ENCODE measurements around the gene CHKB.
"Not testable (repeated sequence)": the region's sequence is repeated elsewhere in the genome, so short reads cannot be mapped to it uniquely, and the experiment has no call there.

Gene CHKB

DNA sequence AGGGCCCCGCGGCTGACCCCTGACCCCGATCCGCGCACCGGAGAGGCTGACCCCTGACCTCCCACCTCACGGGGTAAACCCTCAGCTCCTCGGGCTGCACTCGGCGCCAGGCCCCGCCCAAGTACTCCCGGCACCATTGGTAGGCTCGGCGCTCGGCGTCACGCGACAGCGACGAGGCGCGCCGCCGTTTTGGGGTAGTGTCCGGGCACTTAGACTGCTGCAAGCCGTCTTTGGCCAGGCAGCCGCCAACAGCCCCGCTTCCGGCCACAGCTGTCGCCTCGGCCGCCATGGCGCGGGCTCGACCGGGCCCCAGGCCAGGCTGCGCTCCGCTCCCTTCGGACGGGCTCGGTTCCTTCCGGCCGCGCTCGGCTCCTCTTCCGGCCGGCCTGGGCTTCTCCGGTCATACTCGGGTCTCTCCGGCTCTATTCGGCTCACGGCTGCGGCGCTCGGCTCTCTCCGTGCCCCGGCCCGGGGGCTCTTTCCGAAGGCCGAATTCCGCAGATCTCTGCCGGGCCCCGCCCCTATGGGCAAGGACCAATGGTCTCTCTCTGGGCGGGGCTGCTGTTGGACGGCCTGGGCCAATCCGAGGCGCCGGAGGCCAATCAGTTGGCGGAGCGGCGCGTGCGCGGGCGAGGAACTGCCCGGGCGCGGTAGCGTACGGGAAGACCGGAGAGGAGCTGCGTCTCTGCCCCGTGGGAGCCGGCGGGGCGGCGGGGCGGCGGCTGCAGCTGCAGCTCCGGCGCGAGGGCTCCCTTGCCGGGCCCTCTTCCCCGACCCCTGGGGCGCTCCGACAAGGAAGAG, at the start of gene CHKB:
TSS of gene CHKB (minus strand) at position 357 of the 801 bp plus-strand sequence. CDS start at position 289, 68 bp downstream.
- DNase-seq (ENCODE audit: low spot score), result peak; percentile 97

DNA sequence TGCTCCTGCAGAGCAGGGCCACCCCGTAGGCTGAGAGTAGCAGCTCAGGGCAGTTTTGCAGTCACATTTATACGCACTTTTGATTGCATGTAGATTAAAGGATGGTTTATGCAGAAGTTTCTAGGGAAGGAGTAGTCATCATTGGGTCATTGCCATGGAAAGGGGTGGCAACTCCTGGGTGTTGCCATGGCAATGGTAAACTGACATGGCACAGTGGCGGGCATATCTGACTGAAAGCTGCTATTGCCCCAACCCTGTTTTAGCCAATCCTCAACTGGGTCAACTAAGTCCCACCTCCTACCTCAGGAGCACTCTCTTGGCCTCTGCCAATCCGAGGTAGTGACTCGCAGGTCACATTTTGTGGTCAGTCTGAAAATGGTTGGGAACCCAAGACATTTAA, 47.7 kb upstream of the CHKB start:
- DNase-seq (ENCODE audit: low spot score), result no peak

DNA sequence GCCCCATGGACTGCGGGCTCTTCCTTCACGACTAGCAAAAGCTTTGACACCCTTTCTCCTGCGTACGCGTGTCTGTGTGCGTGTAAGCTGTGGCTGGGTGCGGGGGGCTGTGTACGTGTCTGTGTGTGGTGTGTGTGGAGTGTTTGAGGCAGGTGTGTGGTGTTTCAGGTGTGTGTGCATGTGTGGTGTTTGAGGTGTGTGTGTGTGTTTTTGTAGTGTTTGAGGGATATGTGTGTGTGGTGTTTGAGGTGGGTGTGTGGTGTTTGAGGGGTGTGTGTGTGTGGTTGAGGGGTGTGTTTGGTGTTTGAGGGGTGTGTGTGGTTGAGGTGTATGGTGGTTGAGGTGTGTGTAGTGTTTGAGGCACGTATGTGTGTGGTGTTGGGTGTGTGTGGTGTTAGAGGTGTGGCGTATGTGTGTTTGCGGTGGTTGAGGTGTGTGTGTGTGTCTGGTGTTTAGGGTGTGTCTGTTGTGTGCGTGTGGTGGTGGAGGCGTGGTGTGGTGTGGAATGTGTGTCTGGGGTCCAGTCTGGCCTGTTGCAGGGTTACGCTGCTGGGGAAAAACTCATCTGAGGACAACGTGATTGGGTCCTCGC, 46.0 kb upstream of the CHKB start:
- no peak for DNase-seq (ENCODE audit: low spot score)

DNA sequence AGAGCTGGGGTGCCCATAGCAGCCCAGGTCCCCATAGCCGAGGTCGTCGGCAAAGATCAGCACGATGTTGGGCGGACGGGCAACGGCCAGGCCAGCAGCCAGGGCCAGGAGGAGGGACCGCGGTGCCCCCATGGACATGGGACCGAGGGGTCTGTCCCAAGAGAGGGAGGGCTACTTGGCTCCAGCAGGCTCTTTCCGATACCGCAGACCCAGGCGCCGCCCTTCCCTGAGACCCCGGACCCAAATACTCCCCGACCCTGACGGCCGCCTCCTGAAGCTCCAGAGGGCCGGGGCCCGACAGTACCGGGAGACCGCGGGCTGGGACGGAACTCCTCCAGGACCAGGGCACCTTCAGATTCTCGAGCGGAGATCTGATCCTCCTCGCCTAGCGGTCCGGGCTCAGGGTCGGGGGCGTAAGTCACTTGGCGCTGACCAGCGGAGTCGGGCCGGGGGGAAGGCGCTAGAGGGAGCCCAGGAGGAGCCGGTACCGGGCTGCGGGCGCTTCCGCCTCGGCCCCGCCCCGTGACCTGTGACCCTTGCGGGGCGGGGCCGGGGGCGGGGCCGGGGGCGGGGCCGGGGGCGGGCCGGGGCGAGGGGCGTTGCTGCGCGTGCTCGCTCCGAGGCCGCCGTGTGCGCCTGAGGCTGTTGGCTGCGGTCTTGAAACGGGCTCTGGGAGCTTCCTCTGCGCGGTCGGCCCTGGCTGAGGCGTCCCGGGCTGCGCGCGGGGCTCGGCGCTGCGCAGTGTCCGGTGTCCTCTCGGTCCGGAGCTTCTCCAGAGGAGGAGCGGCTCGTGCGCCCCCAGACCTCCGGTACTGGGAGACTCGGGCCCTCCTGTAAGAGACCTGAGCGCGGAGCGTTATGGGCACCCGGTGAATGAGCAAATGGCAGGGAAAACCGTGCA, 45.2 kb upstream of the CHKB start, which contains the start of gene ARSA:
TSS of gene ARSA (minus strand) at position 511 of the 901 bp plus-strand sequence. CDS start at position 138, 373 bp downstream.
- peak; percentile 90 for DNase-seq (ENCODE audit: low spot score)

DNA sequence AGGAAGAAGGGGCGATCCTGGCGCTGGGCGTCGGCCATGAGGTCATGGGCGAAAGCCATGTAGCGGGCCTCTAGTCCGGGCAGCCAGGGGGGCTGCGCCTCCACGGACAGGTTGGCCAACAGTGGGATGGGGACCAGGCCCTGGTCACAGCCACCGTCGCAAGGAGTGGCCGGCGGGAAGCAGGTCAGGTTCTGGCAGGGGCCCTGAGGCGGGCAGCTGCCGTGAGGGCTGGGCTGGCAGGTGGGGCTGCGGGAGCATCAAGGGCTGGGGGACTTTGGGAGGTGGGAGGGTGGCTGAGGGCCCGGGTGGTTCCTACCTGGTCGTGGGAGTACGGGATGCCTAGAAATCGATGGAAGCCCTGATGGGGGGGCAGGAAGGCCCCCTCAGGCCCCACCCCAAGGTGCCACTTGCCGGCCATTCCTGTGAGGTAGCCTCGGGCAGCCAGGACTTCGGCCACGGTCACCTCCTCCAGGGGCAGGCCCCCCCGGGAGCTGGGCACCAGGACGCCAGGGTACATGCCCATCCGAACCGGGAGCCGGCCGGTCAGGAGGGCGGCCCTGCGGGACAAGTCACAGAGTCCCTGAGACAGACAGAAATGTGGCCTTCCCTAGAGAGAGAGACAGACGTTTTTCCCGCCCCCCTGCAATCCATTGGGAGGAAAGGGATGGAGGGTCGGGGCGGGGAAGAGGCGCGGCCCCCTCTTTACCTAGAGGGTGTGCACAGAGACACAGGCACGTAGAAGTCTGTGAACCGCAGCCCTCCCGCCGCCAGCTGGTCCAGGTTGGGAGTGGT, 44.4 kb upstream of the CHKB start:
- no peak for DNase-seq (ENCODE audit: low spot score)

DNA sequence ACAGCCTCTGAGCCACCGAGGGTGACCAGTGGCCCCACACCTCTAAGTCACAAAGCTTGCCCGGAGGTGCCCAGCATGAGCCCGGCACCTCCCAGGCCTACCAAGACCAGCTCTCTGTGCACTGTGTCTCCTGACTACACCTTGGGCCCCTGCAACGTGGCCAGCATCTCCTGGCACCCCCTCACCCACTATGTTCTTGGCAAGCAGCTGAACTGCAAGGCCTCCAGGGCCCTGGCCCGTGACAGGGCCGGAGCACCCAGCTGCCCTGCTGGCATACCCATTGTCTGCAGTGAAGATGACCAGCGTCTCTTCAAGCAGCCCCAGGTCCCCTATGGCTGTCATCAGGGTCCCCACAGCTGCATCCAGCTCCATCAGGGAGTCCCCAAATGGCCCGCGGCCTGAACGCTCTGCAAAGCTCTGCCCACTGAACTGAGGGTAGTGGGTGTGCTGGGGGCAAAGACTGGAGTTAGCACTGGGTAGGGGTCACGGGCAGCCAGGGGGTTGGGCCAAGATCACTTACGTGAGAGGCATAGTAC, 43.7 kb upstream of the CHKB start:
- no peak for DNase-seq (ENCODE audit: low spot score)

GRCh38 chr22:50625568-50626313, 43.1 kb upstream of the CHKB start:
- DNase-seq (ENCODE audit: low spot score), result no peak

DNA sequence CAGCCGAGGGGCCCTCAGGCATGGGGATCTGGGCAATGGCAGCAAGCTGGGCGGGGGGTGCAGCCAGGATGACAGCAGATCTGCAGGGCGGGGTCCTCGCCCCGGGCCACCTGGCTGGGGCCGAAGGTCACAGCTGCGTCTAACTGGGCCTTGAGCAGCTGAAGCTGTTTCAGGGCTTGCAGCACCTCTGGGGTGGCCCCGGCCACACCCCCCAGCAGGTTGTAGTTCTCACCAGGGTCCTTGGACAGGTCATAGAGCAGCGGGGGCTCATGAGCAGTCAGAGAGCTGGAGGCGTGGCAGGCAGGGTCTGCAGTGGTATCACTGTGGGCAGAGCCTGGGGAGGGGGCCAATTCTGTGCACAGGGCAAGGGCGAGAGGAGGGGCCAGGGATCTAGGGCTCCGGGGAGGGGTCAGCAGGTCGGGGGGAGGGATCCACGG, 42.5 kb upstream of the CHKB start:
- no peak for DNase-seq (ENCODE audit: low spot score)

DNA sequence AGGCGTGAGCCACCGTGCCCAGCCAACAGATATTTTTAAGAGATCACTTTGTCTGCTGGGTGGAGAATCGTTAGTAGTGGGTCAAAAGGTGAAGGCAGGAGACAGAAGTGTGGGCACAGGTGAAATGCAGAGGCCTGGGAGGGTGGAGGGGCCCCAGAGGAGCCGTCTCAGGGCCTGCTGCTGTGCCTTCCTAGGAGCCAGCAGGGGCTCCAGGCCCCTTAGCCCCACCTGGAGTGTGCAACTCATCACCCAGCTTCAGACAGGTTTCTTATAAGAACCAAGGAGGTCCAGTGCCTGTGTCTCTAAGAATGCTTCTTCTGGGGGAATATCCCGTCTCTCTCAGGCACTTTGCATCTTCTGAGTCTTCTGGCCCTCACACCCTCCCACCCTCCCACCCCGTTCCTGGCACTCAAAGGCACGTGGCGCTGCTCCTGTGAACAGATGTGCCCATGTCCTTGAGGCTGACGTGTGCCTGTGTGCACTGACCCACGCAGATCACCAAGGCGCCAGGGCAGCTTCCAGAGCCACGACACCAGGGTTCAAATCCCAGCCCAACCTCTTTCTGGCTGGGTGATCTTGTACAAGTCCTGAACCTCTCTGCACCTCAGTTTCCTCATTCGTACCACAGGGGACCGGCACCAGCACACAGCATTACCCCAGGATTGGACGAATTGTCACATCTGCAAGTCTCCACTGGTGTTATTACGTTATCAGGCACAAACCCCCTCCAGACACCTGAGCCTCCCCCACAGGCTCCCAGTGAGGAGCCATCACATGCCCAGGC, 41.9 kb upstream of the CHKB start:
- DNase-seq (ENCODE audit: low spot score), result no peak

GRCh38 chr22:50622723-50623327, 40.2 kb upstream of the CHKB start:
- DNase-seq (ENCODE audit: low spot score), result no peak

- no peak for DNase-seq (ENCODE audit: low spot score)
Measured at GRCh38 chr22:50621948-50622722, 39.5 kb upstream of the CHKB start.

DNA sequence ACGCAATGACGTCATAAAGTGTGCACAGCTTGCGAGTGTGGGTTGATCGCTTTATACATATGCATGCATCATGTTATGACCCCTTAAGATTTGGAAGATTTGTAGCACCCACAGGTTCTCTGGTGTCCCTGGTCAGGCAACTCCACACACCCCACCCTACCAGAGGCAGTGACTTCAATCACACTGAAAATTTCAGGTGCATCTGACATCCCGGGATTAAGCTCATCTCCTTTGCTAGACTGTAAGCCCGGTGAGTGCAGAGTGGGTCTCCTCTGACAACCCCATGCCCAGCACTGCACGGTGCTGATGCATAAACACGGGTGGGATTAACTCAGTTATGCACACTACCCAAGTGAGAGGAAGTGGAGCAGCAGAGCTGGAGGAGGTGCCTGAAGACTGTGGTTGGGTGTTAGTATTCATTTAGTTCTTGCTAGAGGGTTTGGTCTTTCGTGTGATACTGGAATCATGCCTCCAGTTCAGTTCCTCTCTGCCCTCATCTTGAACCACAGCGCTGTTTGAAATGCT, 38.8 kb upstream of the CHKB start:
- no peak for DNase-seq (ENCODE audit: low spot score)

DNA sequence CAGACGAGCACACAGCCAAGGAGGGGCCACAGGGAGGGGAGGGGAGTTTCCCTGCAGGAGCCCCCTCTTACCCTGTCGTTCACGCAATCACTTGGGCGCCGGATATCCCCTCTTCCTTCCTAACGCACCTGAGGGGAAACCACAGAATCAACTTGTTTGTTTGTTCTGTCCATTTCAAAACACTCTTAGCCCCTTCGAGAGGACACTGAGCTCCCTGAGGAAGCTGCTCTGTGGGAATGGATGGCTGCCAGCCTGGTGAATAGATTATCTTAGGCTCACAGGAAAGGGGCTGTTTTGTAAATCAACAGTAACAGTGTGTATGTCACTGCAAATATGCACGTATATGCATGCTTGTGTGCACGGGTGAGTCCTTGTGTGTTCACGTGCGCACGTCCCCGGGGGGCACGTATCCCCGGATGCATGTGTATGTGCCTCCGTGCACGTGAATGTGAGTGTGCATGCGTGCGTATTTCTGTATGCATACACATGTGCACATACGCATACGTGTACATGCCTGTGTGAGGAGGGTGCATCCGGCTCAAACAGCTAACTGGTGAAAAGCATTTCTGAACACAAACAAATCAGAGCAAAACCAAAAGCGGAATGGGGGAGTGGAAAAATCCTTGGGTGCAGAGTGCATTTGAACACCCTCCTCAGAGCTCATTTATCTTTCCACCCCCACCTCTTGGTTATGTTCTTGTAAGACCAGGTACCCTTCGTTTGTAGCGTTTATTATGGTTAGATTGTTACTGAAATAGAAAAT, 38.1 kb upstream of the CHKB start:
- DNase-seq (ENCODE audit: low spot score), result no peak

DNA sequence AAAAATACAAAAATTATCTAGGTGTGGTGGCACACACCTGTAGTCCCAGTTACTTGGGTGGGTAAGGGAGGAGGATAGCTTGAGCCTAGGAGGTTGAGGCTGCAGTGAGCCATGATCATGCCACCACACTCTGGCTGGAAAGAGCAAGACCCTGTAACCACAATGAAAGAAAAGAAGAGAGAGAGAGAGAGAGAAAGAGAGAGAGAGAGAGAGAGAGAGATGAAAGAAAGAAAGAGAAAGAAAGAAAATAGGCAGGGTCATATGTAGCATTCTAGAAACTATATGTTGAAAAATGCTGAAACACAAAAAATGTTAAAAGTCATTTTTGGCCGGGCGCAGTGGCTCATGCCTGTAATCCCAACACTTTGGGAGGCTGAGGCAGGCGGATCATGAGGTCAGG, 31.6 kb upstream of the CHKB start:
- not testable (repeated sequence) for DNase-seq (ENCODE audit: low spot score)

DNA sequence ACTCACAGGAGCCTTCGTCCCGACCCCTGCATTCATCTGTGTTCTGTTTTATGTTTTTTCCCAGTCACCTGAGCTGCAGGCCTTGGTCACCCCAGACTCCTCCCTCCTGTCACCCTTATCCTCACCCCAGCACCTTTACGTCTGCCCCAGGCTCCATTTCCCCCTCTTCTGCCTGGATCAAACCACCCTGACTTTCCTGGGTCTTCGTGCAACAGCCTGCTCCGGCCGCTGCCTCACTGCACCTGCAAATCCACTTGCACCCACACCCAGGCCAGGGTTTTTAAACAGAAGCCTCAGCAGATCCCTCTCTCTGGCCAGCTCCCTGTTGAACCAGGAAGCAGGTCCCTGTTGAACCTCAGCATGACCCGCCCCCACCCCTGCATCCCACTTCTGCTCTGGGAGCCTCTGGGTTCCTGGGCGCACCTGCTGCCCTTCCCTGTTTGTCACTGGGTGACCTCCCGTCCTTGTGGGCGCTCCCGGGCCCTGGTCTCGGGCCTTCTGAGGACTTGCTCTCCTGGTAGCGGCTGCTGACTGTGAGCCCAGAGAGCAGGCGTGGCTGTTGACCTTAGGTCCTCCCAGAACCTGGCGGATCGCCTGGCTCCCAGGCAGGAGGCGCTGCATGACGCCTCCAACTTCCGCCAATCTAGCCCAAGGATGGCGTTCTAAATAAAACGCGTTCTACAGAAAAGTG, 30.8 kb upstream of the CHKB start:
- DNase-seq (ENCODE audit: low spot score), result no peak

DNA sequence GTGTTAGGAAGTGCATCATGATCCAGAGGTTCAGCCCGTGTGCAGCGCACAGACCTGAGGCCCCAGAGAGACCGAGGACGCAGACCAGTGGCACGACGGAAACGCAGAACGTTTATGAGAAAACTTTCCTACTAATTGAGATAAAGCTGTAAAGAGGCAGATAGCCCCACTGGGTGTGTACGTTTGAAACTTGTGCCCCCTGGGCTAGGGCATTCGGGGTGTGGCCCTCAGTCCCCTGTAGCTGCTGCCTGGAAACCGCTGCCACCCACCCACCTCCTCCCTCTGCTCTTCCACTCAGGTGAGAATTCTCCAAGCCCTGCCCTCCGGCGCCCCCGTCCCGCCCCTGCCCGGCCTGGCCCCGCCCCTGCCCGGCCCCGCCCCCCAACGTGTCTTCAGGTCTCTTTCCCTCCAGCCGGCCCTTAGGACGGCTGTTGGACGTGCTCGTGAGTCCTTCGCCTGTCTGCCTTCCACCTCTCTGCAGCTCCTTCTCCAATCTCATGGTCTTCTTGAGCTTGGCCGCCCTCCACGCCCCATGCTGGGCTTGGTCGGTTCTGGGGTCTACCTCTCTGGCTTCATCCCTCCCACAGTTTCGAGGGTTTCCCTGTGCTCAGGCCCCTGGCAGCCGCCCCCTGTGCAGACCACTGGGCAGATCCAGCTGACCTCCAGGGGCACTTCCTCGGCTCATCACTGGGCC, 30.0 kb upstream of the CHKB start:
- DNase-seq (ENCODE audit: low spot score), result no peak

Data from RKO (cell line).